Loucy (cell line): ENCODE results near the gene CTR9.

ENCODE experiments used
- H2AFZ ChIP-seq: fragments of 200-600 bp; sonication (generic); 2 replicates; pipeline ENCODE4 v1.6.0; 2016; ENCODE audit warnings: antibody characterized with exemption, mild to moderate bottlenecking, low read length, moderate library complexity
- H3F3A ChIP-seq: fragments of 200-600 bp; 2 replicates; pipeline ENCODE4 v1.6.0; 2016; ENCODE audit warnings: antibody characterized with exemption, low read depth, mild to moderate bottlenecking
- H3K27me3 ChIP-seq: fragments of 200-600 bp; sonication (generic); 2 replicates; pipeline ENCODE4 v1.6.1; 2014; ENCODE audit warnings: low read length, mild to moderate bottlenecking; ENCODE audit not compliant: insufficient read depth, poor library complexity, severe bottlenecking
- H3K36me3 ChIP-seq: fragments of 200-600 bp; sonication (generic); 2 replicates; pipeline ENCODE4 v1.6.1; 2016; ENCODE audit warnings: low read length; ENCODE audit not compliant: insufficient read depth
- H3K4me1 ChIP-seq: fragments of 200-600 bp; sonication (generic); 2 replicates; pipeline ENCODE4 v1.5.1; 2014; ENCODE audit warnings: low read length, mild to moderate bottlenecking; ENCODE audit not compliant: insufficient read depth, poor library complexity, severe bottlenecking
- H3K4me2 ChIP-seq: fragments of 200-600 bp; sonication (generic); 2 replicates; pipeline ENCODE4 v1.6.0; 2014; ENCODE audit warnings: antibody characterized with exemption, low read length, low read depth, mild to moderate bottlenecking; ENCODE audit not compliant: poor library complexity, severe bottlenecking
- H3K4me3 ChIP-seq: fragments of 200-600 bp; sonication (generic); 2 replicates; pipeline ENCODE4 v1.5.1; 2014; ENCODE audit warnings: low read length, mild to moderate bottlenecking, mixed read lengths; ENCODE audit not compliant: poor library complexity, severe bottlenecking
- H3K79me2 ChIP-seq: fragments of 200-600 bp; sonication (generic); 2 replicates; pipeline ENCODE4 v1.6.1; 2014; ENCODE audit warnings: low read length; ENCODE audit not compliant: insufficient read depth
- H3K9ac ChIP-seq: fragments of 200-600 bp; sonication (generic); 2 replicates; pipeline ENCODE4 v1.6.0; 2014; ENCODE audit warnings: mild to moderate bottlenecking, low read depth, low read length, moderate library complexity; ENCODE audit not compliant: poor library complexity, severe bottlenecking
- H3K9me2 ChIP-seq: fragments of 200-600 bp; sonication (generic); replicated peaks from 2 replicates; pipeline ENCODE4 v1.6.1; 2016; ENCODE audit warnings: low read depth, low read length, mixed read lengths
- H3K9me3 ChIP-seq: fragments of 200-600 bp; sonication (generic); 2 replicates; pipeline ENCODE4 v1.6.1; 2014; ENCODE audit warnings: mild to moderate bottlenecking, antibody characterized with exemption, low read length, low read depth; ENCODE audit not compliant: insufficient read depth
- H4K20me1 ChIP-seq: fragments of 200-600 bp; sonication (generic); 2 replicates; pipeline ENCODE4 v1.6.0; 2014; ENCODE audit warnings: antibody characterized with exemption, low read length, mild to moderate bottlenecking; ENCODE audit not compliant: insufficient read depth, poor library complexity, severe bottlenecking
- EZH2phosphoT487 ChIP-seq: fragments of 200-600 bp; IDR thresholded peaks from 2 replicates; pipeline ENCODE4 v1.6.1; 2018; ENCODE audit warnings: antibody characterized with exemption, mild to moderate bottlenecking, moderate library complexity, borderline replicate concordance
- TF ChIP-seq, protein P1 (sequence below): fragments of 200-600 bp; sonication (generic); conservative IDR thresholded peaks from 2 replicates; pipeline ENCODE4 v1.5.1; 2014; ENCODE audit warnings: mild to moderate bottlenecking, antibody characterized with exemption, low read length

CTR9 gene

GRCh38 chr11:10750838-10751580, at the start of gene CTR9:
Gene CTR9, plus strand, starts transcription at chr11:10751246. Its CDS starts 167 bp downstream, at chr11:10751413.
- Histone ChIP-seq H3K4me1 (peaks cover 68% of the 10 kb centered on the region), H3K4me3 (peak within 1 kb of the TSS; percentile 87), H3K9ac (peak within 1 kb of the TSS; percentile 85), H3F3A (peaks cover 3% of the 10 kb centered on the region; the same call in 1 of the 2 replicates), H3K27me3 (no peaks in the 10 kb centered on the region), H2AFZ (peak within 1 kb of the TSS; percentile 93), H3K79me2 (peaks cover 53% of the 10 kb centered on the region), H3K9me3 (no peaks in the 10 kb centered on the region), H3K36me3 (peaks cover 13% of the 10 kb centered on the region; the same call in 1 of the 2 replicates), H3K9me2 (no peaks in the 10 kb centered on the region), H4K20me1 (peaks cover 15% of the 10 kb centered on the region), H3K4me2 (peak within 1 kb of the TSS; percentile 83)
- no peak for TF ChIP-seq EZH2phosphoT487
- TF ChIP-seq, protein P1, sequence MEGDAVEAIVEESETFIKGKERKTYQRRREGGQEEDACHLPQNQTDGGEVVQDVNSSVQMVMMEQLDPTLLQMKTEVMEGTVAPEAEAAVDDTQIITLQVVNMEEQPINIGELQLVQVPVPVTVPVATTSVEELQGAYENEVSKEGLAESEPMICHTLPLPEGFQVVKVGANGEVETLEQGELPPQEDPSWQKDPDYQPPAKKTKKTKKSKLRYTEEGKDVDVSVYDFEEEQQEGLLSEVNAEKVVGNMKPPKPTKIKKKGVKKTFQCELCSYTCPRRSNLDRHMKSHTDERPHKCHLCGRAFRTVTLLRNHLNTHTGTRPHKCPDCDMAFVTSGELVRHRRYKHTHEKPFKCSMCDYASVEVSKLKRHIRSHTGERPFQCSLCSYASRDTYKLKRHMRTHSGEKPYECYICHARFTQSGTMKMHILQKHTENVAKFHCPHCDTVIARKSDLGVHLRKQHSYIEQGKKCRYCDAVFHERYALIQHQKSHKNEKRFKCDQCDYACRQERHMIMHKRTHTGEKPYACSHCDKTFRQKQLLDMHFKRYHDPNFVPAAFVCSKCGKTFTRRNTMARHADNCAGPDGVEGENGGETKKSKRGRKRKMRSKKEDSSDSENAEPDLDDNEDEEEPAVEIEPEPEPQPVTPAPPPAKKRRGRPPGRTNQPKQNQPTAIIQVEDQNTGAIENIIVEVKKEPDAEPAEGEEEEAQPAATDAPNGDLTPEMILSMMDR: no peak; the same call in 1 of the 2 replicates

- Histone ChIP-seq H2AFZ (no peak overlapping the region), H3F3A (no peaks in the 10 kb centered on the region), H3K4me1 (peaks cover 7% of the 10 kb centered on the region), H3K9me3 (no peaks in the 10 kb centered on the region), H4K20me1 (no peaks in the 10 kb centered on the region), H3K4me3 (no peak overlapping the region), H3K79me2 (no peaks in the 10 kb centered on the region), H3K9ac (no peak overlapping the region), H3K4me2 (no peak overlapping the region), H3K9me2 (no peaks in the 10 kb centered on the region), H3K36me3 (no peaks in the 10 kb centered on the region), H3K27me3 (no peaks in the 10 kb centered on the region)
- TF ChIP-seq, protein P1: no peak
- TF ChIP-seq EZH2phosphoT487: no peak
These were observed 49.1 kb upstream of the CTR9 start for GRCh38 chr11:10701982-10702381.

DNA sequence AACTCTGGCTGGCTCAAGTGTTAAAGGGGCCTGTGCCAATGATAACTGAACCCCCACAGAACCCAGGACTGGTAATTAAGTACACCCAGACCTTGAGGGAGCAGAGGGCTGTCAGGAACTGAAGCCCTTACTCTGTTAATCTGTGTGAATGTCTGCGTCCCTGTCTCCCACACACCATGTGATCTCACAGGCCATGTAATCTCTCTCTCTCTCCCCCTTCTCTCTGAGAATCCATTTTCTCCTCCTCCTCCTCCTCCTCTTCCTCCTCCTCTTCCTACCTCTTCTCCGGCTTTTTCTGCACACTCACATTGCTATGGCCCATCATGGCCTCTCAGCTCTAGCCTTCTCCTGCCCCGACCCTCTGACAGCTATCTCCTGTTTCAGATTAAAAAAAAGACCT, 42.9 kb upstream of the CTR9 start:
- Histone ChIP-seq H3K4me3 (no peak overlapping the region), H3F3A (no peaks in the 10 kb centered on the region), H3K9ac (no peak overlapping the region)

More for the DNA sequence above, 42.9 kb upstream of the CTR9 start:
- Histone ChIP-seq H3K9me2 (no peaks in the 10 kb centered on the region), H3K9me3 (no peaks in the 10 kb centered on the region), H3K4me2 (no peak overlapping the region), H3K79me2 (no peaks in the 10 kb centered on the region), H3K27me3 (no peaks in the 10 kb centered on the region), H3K36me3 (no peaks in the 10 kb centered on the region), H4K20me1 (no peaks in the 10 kb centered on the region), H3K4me1 (peaks cover 7% of the 10 kb centered on the region), H2AFZ (no peak overlapping the region)
- TF ChIP-seq, protein P1: no peak
- TF ChIP-seq EZH2phosphoT487: no peak
